Suprapubic skin (tissue), 4 donors: ENCODE measurements around the gene SPIN2B. TPM values are rescaled to one million over a fixed set of nuclear protein-coding genes. Genes with fewer than 3 reads are reported as not detected.
"Not testable (repeated sequence)": the region's sequence is repeated elsewhere in the genome, so short reads cannot be mapped to it uniquely, and the experiment has no call there.

Source experiments
- DNase-seq, 2 donors: peaks; one replicate each; pipeline ENCODE4 v3.0.0-alpha.2; 2019; ENCODE audit warnings: low spot score in 2 of 2
- H3K27ac ChIP-seq: fragments of 200-600 bp; sonication (generic); one replicate; pipeline ENCODE4 v1.5.1; 2019
- H3K27me3 ChIP-seq: fragments of 200-600 bp; sonication (generic); one replicate; pipeline ENCODE4 v1.5.1; 2019
- H3K36me3 ChIP-seq: fragments of 200-600 bp; sonication (generic); one replicate; pipeline ENCODE4 v1.5.1; 2019
- H3K4me1 ChIP-seq: fragments of 200-600 bp; sonication (generic); one replicate; pipeline ENCODE4 v1.5.1; 2019
- H3K4me3 ChIP-seq: fragments of 200-600 bp; sonication (generic); one replicate; pipeline ENCODE4 v1.5.1; 2019; ENCODE audit warnings: mild to moderate bottlenecking
- H3K9me3 ChIP-seq: fragments of 200-600 bp; sonication (generic); one replicate; pipeline ENCODE4 v1.5.1; 2019
- EP300 ChIP-seq: sonication (generic); formaldehyde crosslinking; IDR thresholded peaks from one replicate; pipeline ENCODE4 v1.6.1; 2017; ENCODE audit warnings: antibody characterized with exemption
- POLR2A ChIP-seq, 2 donors: fragments of 450-650 bp; IDR thresholded peaks; one replicate each; pipeline ENCODE4 v1.6.1; 2017; ENCODE audit warnings: antibody characterized with exemption in 2 of 2, mild to moderate bottlenecking in 2 of 2, moderate library complexity in 2 of 2
- POLR2AphosphoS5 ChIP-seq, 3 donors: sonication (generic); formaldehyde crosslinking; IDR thresholded peaks; one replicate each; pipeline ENCODE4 v1.6.1; 2017; ENCODE audit warnings: antibody characterized with exemption in 3 of 3
- WGBS: methylation state at CpG from one replicate; pipeline ENCODE4 v1.1.5; 2018; 5-methylcytosine and 5-hydroxymethylcytosine counted together
- total RNA-seq, 4 donors: library from RNA; depleted of rRNA; stranded (reverse); fragments of >200 nt; gene quantifications; one replicate each; pipeline ENCODE4 v1.1.0, GENCODE V29; 2016
- TF ChIP-seq, protein P1 (sequence below), 2 donors: fragments of 200-600 bp in 1 of 2; fragments of 450-650 bp in 1 of 2; sonication (generic) in 1 of 2; IDR thresholded peaks; one replicate each; pipeline ENCODE4 v1.5.1; 2016 to 2019; ENCODE audit warnings: antibody characterized with exemption in 2 of 2, mild to moderate bottlenecking in 1 of 2, moderate library complexity in 1 of 2

Gene SPIN2B
- total RNA-seq, result 10 to 100 TPM in 1 of 4 donors, 1 to 10 TPM in 3; 6.1 to 10.3 (median 8.3) TPM

DNA sequence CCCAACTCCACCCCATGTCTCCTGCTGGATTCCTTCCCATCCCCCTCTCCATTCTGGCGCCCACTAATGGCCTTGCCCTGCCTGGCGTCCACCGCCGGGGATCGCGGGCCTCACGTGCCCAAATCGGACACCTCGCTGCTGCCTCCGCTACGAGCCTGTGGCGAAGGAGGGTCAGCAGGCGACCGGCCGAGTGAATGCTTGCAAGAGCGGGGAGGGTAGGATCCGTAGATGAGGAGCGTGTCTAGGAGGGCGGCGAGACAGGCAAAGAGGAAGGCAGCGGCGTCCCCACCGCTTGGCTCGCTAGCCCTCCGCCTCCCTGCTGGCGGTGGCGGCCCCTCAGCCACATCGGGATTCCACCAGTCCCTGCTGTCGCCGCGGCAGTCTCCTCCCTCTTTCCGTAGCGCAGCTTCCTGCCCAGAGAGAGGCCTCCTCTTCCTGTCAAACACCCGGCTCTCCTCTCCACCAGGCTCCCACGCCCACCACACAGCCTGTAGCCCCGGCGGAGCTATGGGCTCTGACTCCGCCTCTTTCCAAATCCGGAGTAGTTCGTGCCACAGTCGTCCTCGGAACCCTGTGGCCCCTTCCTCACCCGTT lies at the start of gene SPIN2B:
Gene SPIN2B (minus strand): TSS at position 387 of the 594 bp plus-strand sequence.
- no peak for TF ChIP-seq EP300
- TF ChIP-seq POLR2A (IDR thresholded peaks at IDR 0.05), result no peak
- TF ChIP-seq, protein P1, sequence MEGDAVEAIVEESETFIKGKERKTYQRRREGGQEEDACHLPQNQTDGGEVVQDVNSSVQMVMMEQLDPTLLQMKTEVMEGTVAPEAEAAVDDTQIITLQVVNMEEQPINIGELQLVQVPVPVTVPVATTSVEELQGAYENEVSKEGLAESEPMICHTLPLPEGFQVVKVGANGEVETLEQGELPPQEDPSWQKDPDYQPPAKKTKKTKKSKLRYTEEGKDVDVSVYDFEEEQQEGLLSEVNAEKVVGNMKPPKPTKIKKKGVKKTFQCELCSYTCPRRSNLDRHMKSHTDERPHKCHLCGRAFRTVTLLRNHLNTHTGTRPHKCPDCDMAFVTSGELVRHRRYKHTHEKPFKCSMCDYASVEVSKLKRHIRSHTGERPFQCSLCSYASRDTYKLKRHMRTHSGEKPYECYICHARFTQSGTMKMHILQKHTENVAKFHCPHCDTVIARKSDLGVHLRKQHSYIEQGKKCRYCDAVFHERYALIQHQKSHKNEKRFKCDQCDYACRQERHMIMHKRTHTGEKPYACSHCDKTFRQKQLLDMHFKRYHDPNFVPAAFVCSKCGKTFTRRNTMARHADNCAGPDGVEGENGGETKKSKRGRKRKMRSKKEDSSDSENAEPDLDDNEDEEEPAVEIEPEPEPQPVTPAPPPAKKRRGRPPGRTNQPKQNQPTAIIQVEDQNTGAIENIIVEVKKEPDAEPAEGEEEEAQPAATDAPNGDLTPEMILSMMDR (IDR thresholded peaks at IDR 0.05), result no peak
- TF ChIP-seq POLR2AphosphoS5 (IDR thresholded peaks at IDR 0.05), result no peak
- H3K4me1 ChIP-seq, result no peaks in the 10 kb centered on the region
- DNase-seq, result peak; percentile 83 to 85
- WGBS, result 47% methylated on average over 34 of the region's 43 CpGs
- peak within 1 kb of the TSS; percentile 72 for H3K27ac ChIP-seq
- no peaks in the 10 kb centered on the region for H3K36me3 ChIP-seq
- no peaks in the 10 kb centered on the region for H3K9me3 ChIP-seq
- no peaks in the 10 kb centered on the region for H3K27me3 ChIP-seq
- peak within 1 kb of the TSS; percentile 62 for H3K4me3 ChIP-seq

DNA sequence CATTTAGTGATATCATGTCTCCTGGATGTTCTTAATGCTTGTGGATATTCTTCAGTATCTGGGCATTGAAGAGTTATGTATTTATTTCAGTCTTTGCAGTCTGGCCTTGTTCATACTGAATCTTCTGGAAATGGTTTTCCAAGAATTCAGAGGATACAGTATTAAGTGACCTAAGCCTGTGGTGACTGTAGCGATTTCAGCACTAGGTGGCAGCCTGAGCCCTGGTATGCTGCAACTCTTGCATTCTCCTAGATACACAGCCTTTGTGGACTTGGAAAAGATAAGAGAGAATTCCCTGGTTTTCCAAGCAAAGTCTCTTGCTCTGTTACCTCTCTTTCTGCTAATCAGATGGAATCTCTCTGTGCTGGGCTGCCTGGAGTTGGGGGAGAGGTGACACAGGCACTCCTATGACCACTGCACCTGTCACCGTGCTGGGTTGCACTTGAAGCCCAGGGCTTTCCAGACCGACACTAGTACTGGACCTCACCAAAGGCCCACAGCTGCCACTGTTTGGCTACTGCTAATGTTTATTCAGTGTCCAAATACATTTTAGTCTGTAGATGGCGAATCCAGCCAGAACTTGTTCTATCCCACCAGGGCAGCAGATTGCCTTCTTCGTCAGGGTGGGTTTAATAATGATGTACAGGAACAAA lies 35.2 kb upstream of the SPIN2B start:
- no peak overlapping the region for H3K4me3 ChIP-seq
- no peak for DNase-seq
- no peak overlapping the region for H3K27ac ChIP-seq
- WGBS, result 66% methylated on average over 5 of the region's 5 CpGs
- no peaks in the 10 kb centered on the region for H3K36me3 ChIP-seq
- no peaks in the 10 kb centered on the region for H3K9me3 ChIP-seq
- H3K4me1 ChIP-seq, result no peaks in the 10 kb centered on the region
- H3K27me3 ChIP-seq, result no peaks in the 10 kb centered on the region
- TF ChIP-seq EP300, result no peak
- TF ChIP-seq POLR2A (IDR thresholded peaks at IDR 0.05), result no peak
- no peak for TF ChIP-seq POLR2AphosphoS5 (IDR thresholded peaks at IDR 0.05)
- TF ChIP-seq, protein P1 (IDR thresholded peaks at IDR 0.05), result no peak

DNA sequence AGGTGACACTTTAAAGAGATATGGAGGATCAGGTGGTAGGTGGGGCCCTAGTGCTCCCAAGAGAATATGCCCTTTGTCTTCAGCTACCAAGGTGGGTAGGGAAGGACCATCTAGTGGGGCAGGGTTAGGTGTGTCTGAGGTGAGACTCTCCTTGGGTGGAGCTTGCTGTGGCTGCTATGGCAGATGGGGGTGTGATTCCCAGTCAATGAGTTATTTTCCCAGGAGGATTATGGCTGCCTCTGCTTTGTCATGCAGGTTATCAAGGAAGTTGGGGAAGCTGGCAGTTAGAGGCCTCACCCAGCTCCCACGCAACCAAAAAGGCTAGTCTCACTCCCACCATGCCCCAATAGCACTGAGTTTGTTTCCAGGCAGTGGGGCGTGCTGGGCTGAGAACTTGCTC lies 33.8 kb upstream of the SPIN2B start:
- Histone ChIP-seq H3K27me3 (no peaks in the 10 kb centered on the region), H3K27ac (no peak overlapping the region), H3K36me3 (no peaks in the 10 kb centered on the region), H3K9me3 (no peaks in the 10 kb centered on the region), H3K4me3 (no peak overlapping the region), H3K4me1 (no peaks in the 10 kb centered on the region)
- 50% methylated on average over 1 of the region's 2 CpGs for WGBS
- DNase-seq, result no peak
- TF ChIP-seq POLR2A (IDR thresholded peaks at IDR 0.05) (no peak), EP300 (no peak), POLR2AphosphoS5 (IDR thresholded peaks at IDR 0.05) (no peak)
- TF ChIP-seq, protein P1 (IDR thresholded peaks at IDR 0.05), result no peak

DNA sequence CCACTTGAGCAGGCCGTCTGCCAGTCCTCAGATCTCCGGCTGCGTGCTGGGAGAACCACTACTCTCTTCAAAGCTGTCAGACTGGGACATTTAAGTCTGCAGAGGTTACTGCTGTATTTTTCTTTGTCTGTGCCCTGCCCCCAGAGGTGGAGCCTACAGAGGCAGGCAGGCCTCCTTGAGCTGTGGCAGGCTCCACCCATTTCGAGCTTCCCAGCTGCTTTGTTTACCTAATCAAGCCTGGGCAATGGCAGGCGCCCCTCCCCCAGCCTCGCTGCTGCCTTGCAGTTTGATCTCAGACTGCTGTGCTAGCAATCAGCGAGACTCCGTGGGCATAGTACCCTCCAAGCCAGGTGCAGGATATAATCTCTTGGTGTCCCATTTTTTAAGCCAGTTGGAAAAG lies 30.9 kb upstream of the SPIN2B start:
- not testable (repeated sequence) for H3K9me3 ChIP-seq, H3K27ac ChIP-seq, H3K4me1 ChIP-seq, H3K27me3 ChIP-seq, H3K4me3 ChIP-seq, H3K36me3 ChIP-seq, DNase-seq
- WGBS, result 87% methylated on average over 8 of the region's 8 CpGs

DNA sequence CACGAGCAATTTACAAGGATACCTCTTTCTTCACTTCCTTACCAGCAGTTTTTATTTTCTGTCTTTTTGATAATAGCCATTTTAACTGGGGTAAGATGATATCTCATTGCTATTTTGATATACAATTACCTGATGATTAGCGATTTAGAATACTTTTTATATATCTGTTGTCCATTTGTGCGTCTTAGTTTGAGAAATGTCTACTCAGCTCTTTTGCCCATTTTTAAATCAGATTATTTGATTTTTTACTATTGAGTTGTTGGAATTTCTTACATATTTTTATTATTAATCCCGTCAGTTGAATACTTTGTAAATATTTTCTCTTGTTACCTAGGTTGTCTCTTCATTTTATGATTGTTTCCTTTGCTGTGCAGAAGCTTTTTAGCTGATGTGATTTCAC lies 17.3 kb upstream of the SPIN2B start:
- no peak for DNase-seq
- 77% methylated on average over 4 of the region's 4 CpGs for WGBS
- Histone ChIP-seq H3K4me1 (no peaks in the 10 kb centered on the region), H3K36me3 (no peaks in the 10 kb centered on the region), H3K27ac (no peak overlapping the region), H3K4me3 (no peak overlapping the region), H3K27me3 (no peaks in the 10 kb centered on the region), H3K9me3 (no peaks in the 10 kb centered on the region)
- TF ChIP-seq POLR2A (IDR thresholded peaks at IDR 0.05), result no peak
- TF ChIP-seq EP300, result no peak
- TF ChIP-seq POLR2AphosphoS5 (IDR thresholded peaks at IDR 0.05), result no peak
- TF ChIP-seq, protein P1 (IDR thresholded peaks at IDR 0.05), result no peak
